SK-N-MC (cell line): Measurements from ENCODE around the gene ASPDH.

ENCODE experiments used
- DNase-seq: peaks from one replicate; pipeline ENCODE4 v3.0.0-alpha.2; 2011; ENCODE audit warnings: low read depth, low spot score
- H3K27ac ChIP-seq: fragments of 200-600 bp; sonication (generic); 2 replicates; pipeline ENCODE4 v1.5.1; 2016; ENCODE audit warnings: mixed run types
- H3K36me3 ChIP-seq: fragments of 200-600 bp; sonication (generic); 2 replicates; pipeline ENCODE4 v1.6.1; 2017; ENCODE audit warnings: antibody characterized with exemption, low read length, mixed read lengths; ENCODE audit not compliant: insufficient read depth
- H3K4me3 ChIP-seq: fragments of 200-600 bp; sonication (generic); 2 replicates; pipeline ENCODE4 v1.5.1; 2016
- H3K9ac ChIP-seq: fragments of 200-600 bp; sonication (generic); 2 replicates; pipeline ENCODE4 v1.8.0; 2017; ENCODE audit warnings: mixed run types, mixed read lengths; ENCODE audit not compliant: insufficient read length
- H3K9me3 ChIP-seq: fragments of 200-600 bp; sonication (generic); 2 replicates; pipeline ENCODE4 v1.6.1; 2017; ENCODE audit warnings: low read depth, mild to moderate bottlenecking, antibody characterized with exemption, low read length, moderate library complexity, mixed read lengths
- EZH2 ChIP-seq: fragments of 200-600 bp; sonication (generic); IDR thresholded peaks from one replicate; pipeline ENCODE4 v1.6.1; 2017; ENCODE audit warnings: antibody characterized with exemption
- FOXP2 ChIP-seq: optimal IDR thresholded peaks from 2 replicates; pipeline ENCODE3; 2011; ENCODE audit warnings: mild to moderate bottlenecking, moderate library complexity; ENCODE audit not compliant: insufficient read depth; ENCODE audit errors: extremely low read length, control extremely low read depth
- POLR2AphosphoS5 ChIP-seq: IDR thresholded peaks from 2 replicates; pipeline ENCODE4 v1.6.1; 2012; ENCODE audit warnings: mild to moderate bottlenecking, low read depth, low read length, borderline replicate concordance

ASPDH gene

DNA sequence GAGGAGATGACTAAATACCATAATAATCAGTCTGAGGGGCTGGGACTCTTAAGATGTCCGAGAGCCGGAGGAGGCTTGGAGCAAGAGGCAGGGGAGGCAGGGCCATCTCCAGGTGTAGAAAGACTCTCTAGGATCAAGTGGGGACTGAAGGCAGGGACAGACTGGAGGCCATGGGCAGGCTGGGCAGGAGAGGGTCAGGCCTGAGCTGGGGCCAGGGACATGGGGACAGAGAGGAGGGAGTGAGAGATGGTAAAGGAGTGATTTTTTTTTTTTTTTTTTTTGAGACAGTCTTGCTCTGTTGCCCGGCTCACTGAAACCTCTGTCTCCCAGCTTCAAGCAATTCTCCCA is 4.9 kb downstream of the ASPDH start:
- no peak overlapping the region for H3K27ac ChIP-seq
- DNase-seq, result no peak
- no peak overlapping the region for H3K9ac ChIP-seq
- no peaks in the 10 kb centered on the region for H3K36me3 ChIP-seq
- H3K4me3 ChIP-seq, result no peak overlapping the region
- TF ChIP-seq FOXP2, result no peak
- no peak for TF ChIP-seq POLR2AphosphoS5
- TF ChIP-seq EZH2, result no peak
- H3K9me3 ChIP-seq, result no peaks in the 10 kb centered on the region

DNA sequence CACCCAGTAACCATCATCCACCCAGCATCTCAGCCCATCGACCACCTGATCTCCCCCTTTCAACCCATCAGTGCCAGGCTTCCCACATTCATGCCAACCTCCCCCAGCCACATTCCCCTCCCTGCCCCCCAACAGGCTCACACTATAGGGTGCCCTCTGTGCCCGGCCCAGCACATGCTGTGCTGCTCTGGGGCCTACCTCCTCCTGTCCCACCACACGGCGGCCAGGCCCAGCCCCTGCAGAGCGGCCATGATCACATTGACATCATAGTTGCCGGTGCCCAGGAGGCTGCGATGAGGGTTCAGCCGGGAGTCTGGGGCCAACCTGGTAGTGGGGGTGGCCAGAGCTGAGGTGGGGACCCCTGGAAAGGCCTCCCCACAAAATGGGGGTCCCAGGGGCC is 6.3 kb downstream of the ASPDH start:
- Histone ChIP-seq H3K4me3 (no peak overlapping the region), H3K9ac (no peak overlapping the region), H3K9me3 (no peaks in the 10 kb centered on the region), H3K36me3 (no peaks in the 10 kb centered on the region), H3K27ac (no peak overlapping the region)
- TF ChIP-seq FOXP2 (no peak), POLR2AphosphoS5 (no peak), EZH2 (no peak)
- DNase-seq, result no peak

DNA sequence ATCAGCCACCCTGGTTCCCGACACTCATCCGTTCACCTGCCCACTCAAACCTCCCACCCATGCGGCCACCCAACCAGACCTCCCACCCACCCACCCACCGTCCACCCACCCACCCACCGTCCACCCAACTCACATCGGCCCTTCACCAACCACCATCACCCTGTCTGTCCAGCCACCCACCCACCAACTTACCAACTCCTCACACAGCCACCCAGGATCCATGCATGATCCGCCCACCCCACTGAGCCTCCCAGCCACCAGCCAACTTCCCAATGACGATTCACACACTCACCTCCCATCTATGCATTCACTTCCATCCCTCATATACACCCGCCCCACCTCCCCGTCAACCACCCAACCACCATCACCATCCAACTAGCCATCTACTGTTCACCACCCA is 7.0 kb downstream of the ASPDH start:
- no peak overlapping the region for H3K9ac ChIP-seq
- H3K27ac ChIP-seq, result no peak overlapping the region
- TF ChIP-seq FOXP2 (no peak), EZH2 (no peak), POLR2AphosphoS5 (no peak)
- H3K9me3 ChIP-seq, result no peaks in the 10 kb centered on the region
- no peak for DNase-seq
- H3K36me3 ChIP-seq, result no peaks in the 10 kb centered on the region
- no peak overlapping the region for H3K4me3 ChIP-seq

DNA sequence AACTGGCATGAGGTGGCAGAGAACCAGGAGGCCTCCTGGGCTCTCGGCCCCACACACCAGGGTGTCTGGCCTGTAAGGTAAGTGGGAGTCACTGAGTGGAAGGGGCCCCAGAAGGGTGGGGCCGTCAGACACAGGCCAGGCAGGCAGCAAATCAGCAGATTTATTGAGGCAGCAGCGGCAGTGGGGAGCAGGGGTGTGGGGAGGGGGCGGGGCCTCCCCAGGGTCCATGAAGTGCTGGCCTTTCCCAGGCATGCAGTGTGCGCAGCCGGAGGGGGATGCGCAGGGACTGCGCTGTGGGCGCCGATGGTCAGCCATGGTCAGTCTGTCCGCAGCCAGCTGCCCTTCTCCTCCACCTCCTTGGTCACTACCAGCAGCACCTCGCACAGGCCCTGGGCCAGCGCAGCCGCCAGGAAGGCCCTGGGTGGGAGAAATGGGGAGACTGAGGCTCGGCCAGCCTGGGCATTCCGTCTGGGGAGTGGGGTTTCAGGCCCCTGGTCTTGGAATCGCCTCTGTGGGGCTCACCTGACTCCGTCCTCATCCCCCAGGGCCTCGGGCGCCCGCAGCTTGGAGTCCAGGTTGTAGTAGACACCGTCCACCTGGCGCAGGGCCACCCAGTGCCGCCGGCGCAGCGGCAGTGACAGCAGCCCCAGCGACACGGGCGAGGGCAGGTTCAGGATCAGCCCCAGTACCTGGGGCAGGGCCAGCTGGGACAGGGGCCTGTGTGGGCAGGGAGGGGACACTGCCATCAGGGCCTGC is 7.7 kb downstream of the ASPDH start:
- TF ChIP-seq POLR2AphosphoS5 (no peak), FOXP2 (no peak), EZH2 (no peak)
- Histone ChIP-seq H3K36me3 (no peaks in the 10 kb centered on the region), H3K4me3 (no peak overlapping the region), H3K9me3 (no peaks in the 10 kb centered on the region), H3K9ac (no peak overlapping the region), H3K27ac (no peak overlapping the region)
- DNase-seq, result no peak

DNA sequence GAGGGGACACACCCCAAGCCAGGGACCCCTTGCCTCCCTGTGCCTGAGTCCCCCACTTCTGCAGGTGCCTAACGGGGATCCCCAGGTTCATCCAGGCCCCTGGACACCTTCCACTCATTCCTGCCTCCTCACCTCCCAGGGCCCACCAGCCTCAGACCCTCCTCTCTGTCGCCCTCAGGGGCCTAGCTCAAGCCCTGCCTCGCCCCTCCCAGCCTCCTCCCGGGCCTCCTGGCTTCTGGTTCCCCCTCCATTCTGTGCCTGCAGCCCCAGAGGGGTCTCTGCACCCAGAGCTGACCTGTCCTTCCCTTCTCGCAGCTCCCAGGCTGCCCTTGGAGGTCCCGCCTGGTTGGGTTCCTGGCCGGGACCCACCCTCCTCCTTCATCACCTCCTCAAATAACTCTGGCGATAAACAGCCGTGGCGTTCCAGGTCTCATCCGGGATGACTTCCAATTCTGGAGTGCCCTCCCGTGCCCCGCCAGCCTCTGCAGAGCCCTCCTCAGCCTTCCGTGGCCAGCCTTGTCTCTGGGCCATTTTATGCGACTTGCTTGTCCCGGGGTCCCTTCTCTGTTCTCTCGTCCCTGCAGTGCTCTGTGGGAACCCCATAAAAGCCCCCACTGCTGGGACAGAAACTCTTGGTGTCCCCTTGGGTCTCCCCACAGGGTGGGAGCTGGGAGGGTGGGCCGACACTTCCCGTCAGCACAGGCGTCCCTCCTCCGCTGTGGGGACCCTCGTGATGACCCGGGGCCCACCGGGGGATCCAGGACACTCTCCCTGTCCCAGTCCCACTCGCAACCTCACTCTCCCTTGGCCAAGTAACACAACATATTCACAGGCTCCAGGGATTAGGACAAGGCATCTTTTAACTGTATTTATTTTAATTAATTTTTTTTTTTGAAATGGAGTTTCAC is 11.9 kb downstream of the ASPDH start:
- Histone ChIP-seq H3K4me3 (no peak overlapping the region), H3K36me3 (no peaks in the 10 kb centered on the region), H3K9ac (no peak overlapping the region), H3K27ac (no peak overlapping the region), H3K9me3 (no peaks in the 10 kb centered on the region)
- no peak for TF ChIP-seq POLR2AphosphoS5
- TF ChIP-seq FOXP2, result no peak
- TF ChIP-seq EZH2, result no peak
- DNase-seq, result no peak

DNA sequence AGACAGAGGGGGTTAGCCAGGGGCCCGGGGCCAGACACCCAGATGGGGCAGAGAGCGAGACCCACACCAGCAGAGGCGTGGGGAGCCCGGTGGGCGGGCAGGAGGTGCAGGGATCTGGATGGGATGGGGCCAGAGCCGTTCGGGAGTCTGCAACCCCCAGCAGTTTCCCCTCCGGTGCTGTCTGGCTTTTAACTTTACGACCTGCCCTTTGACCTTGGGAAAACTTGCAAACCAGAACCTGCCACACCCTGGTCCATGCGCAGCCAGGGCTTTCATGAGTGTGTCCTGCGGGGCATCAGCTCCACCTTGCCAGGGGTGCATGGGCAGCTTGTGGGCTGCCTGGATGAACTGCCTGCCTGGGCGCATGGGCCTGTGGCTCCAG is 12.5 kb downstream of the ASPDH start:
- no peak for DNase-seq
- TF ChIP-seq FOXP2 (no peak), EZH2 (no peak), POLR2AphosphoS5 (no peak)
- H3K9ac ChIP-seq, result no peak overlapping the region
- no peak overlapping the region for H3K27ac ChIP-seq
- H3K4me3 ChIP-seq, result no peak overlapping the region
- H3K9me3 ChIP-seq, result no peaks in the 10 kb centered on the region
- H3K36me3 ChIP-seq, result no peaks in the 10 kb centered on the region

DNA sequence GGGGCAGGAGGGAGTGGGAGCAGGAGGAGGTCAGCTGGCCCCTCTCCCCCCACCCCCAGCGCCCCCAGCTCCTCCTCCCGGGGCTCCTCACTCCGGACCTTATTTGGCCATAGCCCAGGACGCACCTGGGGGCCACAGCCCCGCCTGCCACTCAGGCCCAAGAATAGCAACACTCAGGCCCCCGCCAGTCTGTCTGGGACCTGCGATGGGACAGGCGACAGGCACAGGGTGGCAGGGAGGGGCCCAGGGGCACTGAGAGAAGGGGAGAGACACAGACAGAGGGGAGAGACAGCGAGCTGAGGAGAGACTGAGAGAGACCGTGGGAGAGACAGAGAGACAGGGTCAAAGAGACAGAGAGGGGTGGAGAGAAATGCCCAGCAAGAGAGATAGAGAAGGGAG is 13.0 kb downstream of the ASPDH start:
- H3K4me3 ChIP-seq, result no peak overlapping the region
- DNase-seq, result no peak
- H3K9me3 ChIP-seq, result no peaks in the 10 kb centered on the region
- H3K36me3 ChIP-seq, result no peaks in the 10 kb centered on the region
- no peak overlapping the region for H3K9ac ChIP-seq
- no peak overlapping the region for H3K27ac ChIP-seq
- TF ChIP-seq POLR2AphosphoS5 (no peak), FOXP2 (no peak), EZH2 (no peak)

DNA sequence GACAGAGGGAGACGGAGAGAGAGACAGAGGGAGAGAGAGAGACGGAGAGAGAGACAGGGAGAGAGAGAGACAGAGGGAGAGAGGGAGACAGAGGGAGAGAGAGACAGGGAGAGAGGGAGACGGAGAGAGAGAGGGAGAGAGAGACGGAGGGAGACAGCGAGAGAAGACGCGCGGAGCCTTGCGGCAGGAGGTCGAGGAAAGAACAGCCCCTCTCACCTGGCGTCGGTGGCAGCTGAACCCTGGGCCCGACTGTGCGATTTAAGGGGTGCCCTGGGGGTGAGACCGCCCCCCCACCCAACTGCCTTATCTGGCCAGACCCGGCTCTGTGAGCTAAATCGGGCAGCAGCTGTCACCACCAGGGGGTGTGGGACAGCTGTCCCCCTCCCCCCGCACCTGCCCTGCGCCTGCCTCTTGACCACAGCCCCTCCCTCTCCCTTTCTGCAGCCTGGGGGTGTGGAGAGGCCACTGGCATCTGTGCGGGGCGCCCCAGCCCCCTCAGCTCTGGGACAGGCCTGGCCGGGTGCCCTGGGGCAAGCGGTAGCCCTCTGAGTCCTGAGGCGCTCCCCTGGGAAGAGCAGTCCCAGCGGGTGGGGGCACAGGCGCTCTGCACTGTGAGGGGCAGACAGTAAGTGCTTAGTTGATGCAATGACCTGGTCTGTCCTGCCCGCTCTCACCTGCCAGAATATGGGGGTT is 13.5 kb downstream of the ASPDH start:
- Histone ChIP-seq H3K36me3 (no peaks in the 10 kb centered on the region), H3K9ac (no peak overlapping the region), H3K4me3 (no peak overlapping the region), H3K27ac (no peak overlapping the region), H3K9me3 (no peaks in the 10 kb centered on the region)
- TF ChIP-seq EZH2 (no peak), FOXP2 (no peak), POLR2AphosphoS5 (no peak)
- DNase-seq, result no peak
